ENCODE results near the gene NOP9. TPM values are rescaled to one million over a fixed set of nuclear protein-coding genes. Genes with fewer than 3 reads are reported as not detected.
A peak's percentile ranks its signal among the peaks of the same experiment; 100 is the strongest.

The NOP9 gene
- total and polyA plus RNA-seq, 7 donors: 11.4 to 38.8 (median 36.7) TPM

- H3K4me3 ChIP-seq: peak overlapping the region; percentile 35
- peaks cover 0 to 39% (median 4%) of the 10 kb centered on the region in 3 donors for H3K27me3 ChIP-seq (ENCODE audit: insufficient read depth in 3 of 3, low read length in 2 of 3)
- no peaks in the 10 kb centered on the region for H3K36me3 ChIP-seq (ENCODE audit: insufficient read depth in 1 of 2, low read depth in 1 of 2)
- H3K27ac ChIP-seq: no peak overlapping the region
- intact Hi-C loops (cut with DNase I): loop anchor here in 1 of 2 donors (2.0 kb wide), 1 partner anchor 102 kb away; no protein-coding TSS in a partner anchor
- TF ChIP-seq CTCF (IDR thresholded peaks at IDR 0.05): peak; percentile 59
- H3K4me1 ChIP-seq: peaks cover 10% of the 10 kb centered on the region
- no peaks in the 10 kb centered on the region for H3K9me3 ChIP-seq
- peak; percentile 68 to 79 (median 72) for ATAC-seq
- 21 to 28% (median 23%) methylated on average over 53 to 56 of the region's 56 CpGs for WGBS, 3 donors
- peak; percentile 54 to 75 for DNase-seq
These were observed 32.8 kb downstream of the NOP9 start for GRCh38 chr14:24332268-24332993.

- Histone ChIP-seq H3K27me3 (ENCODE audit: insufficient read depth in 3 of 3, low read length in 2 of 3) (peaks cover 0 to 46% (median 6%) of the 10 kb centered on the region in 3 donors), H3K27ac (peak within 1 kb of the TSS; percentile 71), H3K36me3 (ENCODE audit: insufficient read depth in 1 of 2, low read depth in 1 of 2) (no peaks in the 10 kb centered on the region), H3K4me1 (peaks cover 10% of the 10 kb centered on the region), H3K4me3 (peak within 1 kb of the TSS; percentile 65), H3K9me3 (no peaks in the 10 kb centered on the region)
- intact Hi-C loops (cut with DNase I): no loop called here
- WGBS, 3 donors: 1 to 4% (median 3%) methylated on average over 55 to 65 of the region's 65 CpGs
- no peak for TF ChIP-seq CTCF (IDR thresholded peaks at IDR 0.05)
- DNase-seq (peak; percentile 51 to 68), ATAC-seq (peak in 2 of 4 donors; percentile 14 to 29)
These were observed 35.0 kb downstream of the NOP9 start, which contains the start of gene ADCY4 for GRCh38 chr14:24334431-24335291. Gene ADCY4, minus strand, starts transcription at chr14:24335071. Its CDS starts 419 bp downstream, at chr14:24334652.

- ATAC-seq: no peak
- H3K4me3 ChIP-seq: peak overlapping the region; percentile 65
- no peak for DNase-seq
- H3K9me3 ChIP-seq: no peaks in the 10 kb centered on the region
- no peaks in the 10 kb centered on the region for H3K36me3 ChIP-seq (ENCODE audit: insufficient read depth in 1 of 2, low read depth in 1 of 2)
- H3K4me1 ChIP-seq: peaks cover 10% of the 10 kb centered on the region
- intact Hi-C loops (cut with DNase I): no loop called here
- H3K27me3 ChIP-seq (ENCODE audit: insufficient read depth in 3 of 3, low read length in 2 of 3): peaks cover 0 to 53% (median 9%) of the 10 kb centered on the region in 3 donors
- H3K27ac ChIP-seq: peak overlapping the region; percentile 71
- WGBS, 3 donors: 63 to 70% (median 69%) methylated on average over 12 of the region's 12 CpGs
- no peak for TF ChIP-seq CTCF (IDR thresholded peaks at IDR 0.05)
These were observed 36.0 kb downstream of the NOP9 start for GRCh38 chr14:24335461-24336171.

GRCh38 chr14:24337144-24337823 is 37.6 kb downstream of the NOP9 start:
- H3K9me3 ChIP-seq: no peaks in the 10 kb centered on the region
- H3K27me3 ChIP-seq (ENCODE audit: insufficient read depth in 3 of 3, low read length in 2 of 3): peaks cover 0 to 60% (median 9%) of the 10 kb centered on the region in 3 donors
- no peak for DNase-seq
- ATAC-seq: no peak
- intact Hi-C loops (cut with DNase I): no loop called here
- peaks cover 9% of the 10 kb centered on the region for H3K4me1 ChIP-seq
- no peak for TF ChIP-seq CTCF (IDR thresholded peaks at IDR 0.05)
- H3K27ac ChIP-seq: no peak overlapping the region
- no peak overlapping the region for H3K4me3 ChIP-seq
- no peaks in the 10 kb centered on the region for H3K36me3 ChIP-seq (ENCODE audit: insufficient read depth in 1 of 2, low read depth in 1 of 2)
- 80 to 88% (median 87%) methylated on average over 7 of the region's 7 CpGs for WGBS, 3 donors

Measured in psoas muscle (tissue), 8 donors.